KMS-11 (cell line): ENCODE measurements around the gene FYN.
A peak's percentile ranks its signal among the peaks of the same experiment; 100 is the strongest.

ENCODE experiments used
- H2AFZ ChIP-seq: fragments of 200-600 bp; sonication (generic); 2 replicates; pipeline ENCODE4 v1.6.1; 2016; ENCODE audit warnings: antibody characterized with exemption, mixed run types, low read depth
- H3K27ac ChIP-seq: fragments of 200-600 bp; sonication (generic); 2 replicates; pipeline ENCODE4 v1.6.1; 2016; ENCODE audit warnings: mild to moderate bottlenecking, mixed run types
- H3K27me3 ChIP-seq: fragments of 200-600 bp; sonication (generic); 2 replicates; pipeline ENCODE4 v1.6.1; 2017; ENCODE audit warnings: mild to moderate bottlenecking, low read depth, mixed run types, moderate library complexity; ENCODE audit not compliant: insufficient read depth
- H3K36me3 ChIP-seq: fragments of 200-600 bp; sonication (generic); 2 replicates; pipeline ENCODE4 v1.6.1; 2017; ENCODE audit warnings: mild to moderate bottlenecking, mixed run types; ENCODE audit not compliant: insufficient read depth
- H3K4me1 ChIP-seq: fragments of 200-600 bp; sonication (generic); 2 replicates; pipeline ENCODE4 v1.6.1; 2016; ENCODE audit warnings: mild to moderate bottlenecking, low read depth, mixed run types; ENCODE audit not compliant: poor library complexity, severe bottlenecking
- H3K4me2 ChIP-seq: fragments of 200-600 bp; sonication (generic); 2 replicates; pipeline ENCODE4 v1.7.0; 2016; ENCODE audit warnings: mild to moderate bottlenecking, mixed run types
- H3K4me3 ChIP-seq: fragments of 200-600 bp; sonication (generic); IDR thresholded peaks from 2 replicates; pipeline ENCODE4 v1.6.1; 2017; ENCODE audit warnings: low read depth, low read length, mixed read lengths; ENCODE audit not compliant: insufficient read depth
- H3K79me2 ChIP-seq: fragments of 200-600 bp; sonication (generic); 2 replicates; pipeline ENCODE4 v1.6.1; 2016; ENCODE audit warnings: low read depth, mixed run types; ENCODE audit not compliant: insufficient read depth
- H3K9ac ChIP-seq: fragments of 200-600 bp; sonication (generic); 2 replicates; pipeline ENCODE4 v1.6.1; 2016; ENCODE audit warnings: mild to moderate bottlenecking, mixed run types
- H4K20me1 ChIP-seq: fragments of 200-600 bp; sonication (generic); 2 replicates; pipeline ENCODE4 v1.6.1; 2016; ENCODE audit warnings: mild to moderate bottlenecking, mixed run types; ENCODE audit not compliant: insufficient read depth
- CTCF ChIP-seq: fragments of 200-600 bp; sonication (generic); conservative IDR thresholded peaks from 2 replicates; pipeline ENCODE4 v1.6.1; 2017; ENCODE audit warnings: low read depth, mild to moderate bottlenecking, antibody characterized with exemption, low read length, moderate library complexity, mixed read lengths

FYN gene

GRCh38 chr6:111873178-111874024 lies at the start of gene FYN:
FYN (minus strand) TSS chr6:111873452; CDS start chr6:111720051, 153,401 bp downstream.
- Histone ChIP-seq H3K27ac (peak within 1 kb of the TSS; percentile 43; the same call in 1 of the 2 replicates), H2AFZ (peak within 1 kb of the TSS; percentile 88), H3K27me3 (no peaks in the 10 kb centered on the region), H3K9ac (peak within 1 kb of the TSS; percentile 39; the same call in 1 of the 2 replicates), H3K79me2 (peaks cover 25% of the 10 kb centered on the region), H3K36me3 (no peaks in the 10 kb centered on the region), H3K4me3 (no peak within 1 kb of the TSS), H3K4me2 (peak within 1 kb of the TSS; percentile 68), H3K4me1 (peaks cover 23% of the 10 kb centered on the region), H4K20me1 (no peaks in the 10 kb centered on the region)
- no peak for TF ChIP-seq CTCF

GRCh38 chr6:111922454-111923297 lies 49.4 kb upstream of the FYN start:
- no peaks in the 10 kb centered on the region for H4K20me1 ChIP-seq
- H3K9ac ChIP-seq: no peak overlapping the region
- H3K27ac ChIP-seq: no peak overlapping the region
- H3K27me3 ChIP-seq: no peaks in the 10 kb centered on the region
- no peak overlapping the region for H3K4me3 ChIP-seq
- no peaks in the 10 kb centered on the region for H3K79me2 ChIP-seq
- no peak overlapping the region for H2AFZ ChIP-seq
- H3K4me2 ChIP-seq: peak overlapping the region; percentile 36; the same call in 1 of the 2 replicates
- no peak for TF ChIP-seq CTCF
- H3K36me3 ChIP-seq: no peaks in the 10 kb centered on the region
- H3K4me1 ChIP-seq: peaks cover 18% of the 10 kb centered on the region

- no peak for TF ChIP-seq CTCF
- no peak overlapping the region for H3K4me2 ChIP-seq
- H3K4me1 ChIP-seq: peaks cover 18% of the 10 kb centered on the region
- H3K4me3 ChIP-seq: no peak overlapping the region
- no peaks in the 10 kb centered on the region for H3K27me3 ChIP-seq
- H3K27ac ChIP-seq: no peak overlapping the region
- no peaks in the 10 kb centered on the region for H3K36me3 ChIP-seq
- H3K9ac ChIP-seq: no peak overlapping the region
- H2AFZ ChIP-seq: no peak overlapping the region
- H4K20me1 ChIP-seq: no peaks in the 10 kb centered on the region
- H3K79me2 ChIP-seq: no peaks in the 10 kb centered on the region
These were observed 47.9 kb upstream of the FYN start for GRCh38 chr6:111921103-111921502.

GRCh38 chr6:111920578-111920977 lies 47.3 kb upstream of the FYN start:
- no peak overlapping the region for H3K9ac ChIP-seq
- no peaks in the 10 kb centered on the region for H3K79me2 ChIP-seq
- no peaks in the 10 kb centered on the region for H3K36me3 ChIP-seq
- peaks cover 18% of the 10 kb centered on the region for H3K4me1 ChIP-seq
- H4K20me1 ChIP-seq: no peaks in the 10 kb centered on the region
- no peak overlapping the region for H3K4me2 ChIP-seq
- no peak overlapping the region for H3K4me3 ChIP-seq
- H2AFZ ChIP-seq: no peak overlapping the region
- H3K27me3 ChIP-seq: no peaks in the 10 kb centered on the region
- no peak for TF ChIP-seq CTCF
- H3K27ac ChIP-seq: no peak overlapping the region
